T-helper 17 cell (primary cell): ENCODE data around the gene ASGR1. TPM values are rescaled to one million over a fixed set of nuclear protein-coding genes. Genes with fewer than 3 reads are reported as not detected.

Source experiments
- ATAC-seq: fragments of 150-1000 bp; cut with Tn5 transposase; 2 replicates; pipeline ENCODE4 v1.10.0; 2021; ENCODE audit warnings: mild to moderate bottlenecking, moderate library complexity
- DNase-seq, 3 donors: peaks; one replicate each; pipeline versions ENCODE4 v3.0.0 to v3.0.0-alpha.2; 2020 to 2021
- H3K9me3 ChIP-seq: one replicate; pipeline ENCODE4 v1.7.0; 2013; ENCODE audit warnings: low read length, mild to moderate bottlenecking; ENCODE audit not compliant: control insufficient read depth, poor library complexity, severe bottlenecking
- H3K27ac Mint-ChIP-seq: one replicate; pipeline ENCODE4 v1.8.0; 2022; ENCODE audit warnings: mild to moderate bottlenecking, moderate library complexity, mixed read lengths
- H3K27me3 Mint-ChIP-seq: one replicate; pipeline ENCODE4 v1.8.0; 2022; ENCODE audit warnings: mixed read lengths
- H3K36me3 Mint-ChIP-seq: one replicate; pipeline ENCODE4 v1.8.0; 2022; ENCODE audit warnings: low read depth, mixed read lengths
- H3K4me1 Mint-ChIP-seq: one replicate; pipeline ENCODE4 v1.8.0; 2022; ENCODE audit warnings: mild to moderate bottlenecking, mixed read lengths
- H3K4me3 Mint-ChIP-seq: one replicate; pipeline ENCODE4 v1.8.0; 2022; ENCODE audit warnings: mild to moderate bottlenecking, moderate library complexity, mixed read lengths
- total RNA-seq, 4 donors: library from RNA in 2 of 4; stranded (reverse) in 2 of 4; gene quantifications; one replicate each; pipeline ENCODE4 v1.2.3 and lab custom pipeline; 2022 to 2026

ASGR1 gene
- total RNA-seq, 2 donors from 2014 or later: 0.42 to 0.92 TPM

GRCh38 chr17:7219812-7220592 is 40.8 kb upstream of the ASGR1 start, which contains the start of the genes ACADVL and DLG4:
ACADVL (plus strand) TSS chr17:7219938; CDS start chr17:7219985, 47 bp downstream.
DLG4 (minus strand) TSS chr17:7219836.
- peak within 1 kb of the TSS; percentile 96 for H3K4me3 Mint-ChIP-seq
- no peaks in the 10 kb centered on the region for H3K27me3 Mint-ChIP-seq
- DNase-seq (peak; percentile 54 to 65 (median 60)), ATAC-seq (peak; percentile 68)
- peaks cover 38% of the 10 kb centered on the region for H3K4me1 Mint-ChIP-seq
- no peaks in the 10 kb centered on the region for H3K9me3 ChIP-seq
- peak within 1 kb of the TSS; percentile 91 for H3K27ac Mint-ChIP-seq
- peaks cover 3% of the 10 kb centered on the region for H3K36me3 Mint-ChIP-seq

- peak overlapping the region; percentile 91 for H3K27ac Mint-ChIP-seq
- H3K4me1 Mint-ChIP-seq: peaks cover 45% of the 10 kb centered on the region
- H3K9me3 ChIP-seq: no peaks in the 10 kb centered on the region
- peak overlapping the region; percentile 96 for H3K4me3 Mint-ChIP-seq
- peaks cover 3% of the 10 kb centered on the region for H3K36me3 Mint-ChIP-seq
- DNase-seq: no peak
- ATAC-seq: no peak
- H3K27me3 Mint-ChIP-seq: no peaks in the 10 kb centered on the region
These were observed 40.1 kb upstream of the ASGR1 start for GRCh38 chr17:7219229-7219811.

GRCh38 chr17:7218758-7219157 is 39.6 kb upstream of the ASGR1 start:
- peak overlapping the region; percentile 91 for H3K27ac Mint-ChIP-seq
- ATAC-seq (no peak), DNase-seq (no peak)
- H3K4me1 Mint-ChIP-seq: peaks cover 50% of the 10 kb centered on the region
- peak overlapping the region; percentile 96 for H3K4me3 Mint-ChIP-seq
- H3K9me3 ChIP-seq: no peaks in the 10 kb centered on the region
- H3K27me3 Mint-ChIP-seq: no peaks in the 10 kb centered on the region
- peaks cover under 1% of the 10 kb centered on the region for H3K36me3 Mint-ChIP-seq

GRCh38 chr17:7218166-7218565 is 39.0 kb upstream of the ASGR1 start:
- no peak for DNase-seq
- Mint-ChIP-seq H3K27ac (peak overlapping the region; percentile 73), H3K36me3 (no peaks in the 10 kb centered on the region), H3K4me1 (peaks cover 56% of the 10 kb centered on the region), H3K27me3 (no peaks in the 10 kb centered on the region), H3K4me3 (peak overlapping the region; percentile 84)
- no peaks in the 10 kb centered on the region for H3K9me3 ChIP-seq
- ATAC-seq: no peak

GRCh38 chr17:7217113-7217987 is 38.2 kb upstream of the ASGR1 start:
- peak overlapping the region; percentile 84 for H3K4me3 Mint-ChIP-seq
- H3K4me1 Mint-ChIP-seq: peaks cover 56% of the 10 kb centered on the region
- DNase-seq: no peak

GRCh38 chr17:7216242-7217112 is 37.3 kb upstream of the ASGR1 start:
- Mint-ChIP-seq H3K36me3 (no peaks in the 10 kb centered on the region), H3K4me1 (peaks cover 62% of the 10 kb centered on the region), H3K27ac (peak overlapping the region; percentile 86), H3K4me3 (peak overlapping the region; percentile 82), H3K27me3 (peaks cover 8% of the 10 kb centered on the region)
- no peaks in the 10 kb centered on the region for H3K9me3 ChIP-seq
- DNase-seq (no peak), ATAC-seq (no peak)

More at GRCh38 chr17:7217113-7217987, 38.2 kb upstream of the ASGR1 start:
- no peaks in the 10 kb centered on the region for H3K9me3 ChIP-seq
- Mint-ChIP-seq H3K27me3 (peaks cover 2% of the 10 kb centered on the region), H3K27ac (peak overlapping the region; percentile 73), H3K36me3 (no peaks in the 10 kb centered on the region)
- no peak for ATAC-seq

GRCh38 chr17:7215652-7216180 is 36.5 kb upstream of the ASGR1 start:
- Mint-ChIP-seq H3K4me1 (peaks cover 54% of the 10 kb centered on the region), H3K36me3 (no peaks in the 10 kb centered on the region), H3K4me3 (peak overlapping the region; percentile 93), H3K27ac (peak overlapping the region; percentile 86), H3K27me3 (peaks cover 8% of the 10 kb centered on the region)
- no peaks in the 10 kb centered on the region for H3K9me3 ChIP-seq
- ATAC-seq (no peak), DNase-seq (no peak)

GRCh38 chr17:7215136-7215638 is 36.0 kb upstream of the ASGR1 start:
- DNase-seq (no peak), ATAC-seq (no peak)
- Mint-ChIP-seq H3K36me3 (no peaks in the 10 kb centered on the region), H3K4me1 (peaks cover 54% of the 10 kb centered on the region), H3K4me3 (peak overlapping the region; percentile 93), H3K27ac (peak overlapping the region; percentile 99), H3K27me3 (peaks cover 8% of the 10 kb centered on the region)
- H3K9me3 ChIP-seq: no peaks in the 10 kb centered on the region

GRCh38 chr17:7214300-7215135 is 35.3 kb upstream of the ASGR1 start:
- ATAC-seq (peak; percentile 82), DNase-seq (peak; percentile 98 to 99 (median 99))
- Mint-ChIP-seq H3K4me1 (peaks cover 53% of the 10 kb centered on the region), H3K27ac (peak overlapping the region; percentile 99), H3K36me3 (no peaks in the 10 kb centered on the region), H3K4me3 (peak overlapping the region; percentile 93), H3K27me3 (peaks cover 8% of the 10 kb centered on the region)
- no peaks in the 10 kb centered on the region for H3K9me3 ChIP-seq

GRCh38 chr17:7213895-7214299 is 34.7 kb upstream of the ASGR1 start:
- no peaks in the 10 kb centered on the region for H3K9me3 ChIP-seq
- DNase-seq (peak; percentile 54 to 70 (median 69)), ATAC-seq (peak; percentile 19)
- Mint-ChIP-seq H3K4me3 (peak overlapping the region; percentile 93), H3K4me1 (peaks cover 48% of the 10 kb centered on the region), H3K27me3 (peaks cover 8% of the 10 kb centered on the region), H3K36me3 (no peaks in the 10 kb centered on the region), H3K27ac (peak overlapping the region; percentile 99)

GRCh38 chr17:7211491-7212273 is 32.5 kb upstream of the ASGR1 start:
- Mint-ChIP-seq H3K4me3 (peak overlapping the region; percentile 7), H3K27ac (peak overlapping the region; percentile 89), H3K4me1 (peaks cover 48% of the 10 kb centered on the region), H3K27me3 (peaks cover 8% of the 10 kb centered on the region), H3K36me3 (no peaks in the 10 kb centered on the region)
- H3K9me3 ChIP-seq: no peaks in the 10 kb centered on the region
- ATAC-seq (no peak), DNase-seq (no peak)
